GM10266 (cell line): ENCODE data around the gene KLHL4.
"Not testable (repeated sequence)": the region's sequence is repeated elsewhere in the genome, so short reads cannot be mapped to it uniquely, and the experiment has no call there.

Source experiments
- DNase-seq: peaks from one replicate; pipeline ENCODE4 v3.0.0; 2012; ENCODE audit errors: extremely low spot score
- TF ChIP-seq, protein P1 (sequence below): IDR thresholded peaks from 2 replicates; pipeline ENCODE4 v1.5.1; 2012; ENCODE audit warnings: mild to moderate bottlenecking, low read depth; ENCODE audit not compliant: control insufficient read depth, insufficient read depth; ENCODE audit errors: missing control alignments

The KLHL4 gene

DNA sequence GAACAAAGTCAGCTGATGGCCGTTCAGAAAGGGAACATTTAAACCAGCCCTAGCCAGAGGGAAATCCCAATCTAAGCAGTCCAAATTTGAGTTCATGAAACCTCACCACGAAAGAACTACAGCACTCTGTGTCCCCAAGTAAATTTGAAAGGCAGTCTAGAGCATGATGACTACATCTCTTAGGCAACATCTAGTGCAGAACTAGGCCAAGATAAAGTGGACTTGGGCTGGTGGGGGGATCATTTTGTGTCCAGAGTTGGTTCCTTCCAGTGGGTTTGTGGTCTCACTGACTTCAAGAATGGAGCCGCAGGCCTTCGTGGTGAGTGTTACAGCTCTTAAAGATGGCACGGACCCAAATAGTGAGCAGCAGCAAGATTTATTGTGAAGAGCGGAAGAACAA, 64.9 kb downstream of the KLHL4 start:
- DNase-seq, result no peak
- TF ChIP-seq, protein P1, sequence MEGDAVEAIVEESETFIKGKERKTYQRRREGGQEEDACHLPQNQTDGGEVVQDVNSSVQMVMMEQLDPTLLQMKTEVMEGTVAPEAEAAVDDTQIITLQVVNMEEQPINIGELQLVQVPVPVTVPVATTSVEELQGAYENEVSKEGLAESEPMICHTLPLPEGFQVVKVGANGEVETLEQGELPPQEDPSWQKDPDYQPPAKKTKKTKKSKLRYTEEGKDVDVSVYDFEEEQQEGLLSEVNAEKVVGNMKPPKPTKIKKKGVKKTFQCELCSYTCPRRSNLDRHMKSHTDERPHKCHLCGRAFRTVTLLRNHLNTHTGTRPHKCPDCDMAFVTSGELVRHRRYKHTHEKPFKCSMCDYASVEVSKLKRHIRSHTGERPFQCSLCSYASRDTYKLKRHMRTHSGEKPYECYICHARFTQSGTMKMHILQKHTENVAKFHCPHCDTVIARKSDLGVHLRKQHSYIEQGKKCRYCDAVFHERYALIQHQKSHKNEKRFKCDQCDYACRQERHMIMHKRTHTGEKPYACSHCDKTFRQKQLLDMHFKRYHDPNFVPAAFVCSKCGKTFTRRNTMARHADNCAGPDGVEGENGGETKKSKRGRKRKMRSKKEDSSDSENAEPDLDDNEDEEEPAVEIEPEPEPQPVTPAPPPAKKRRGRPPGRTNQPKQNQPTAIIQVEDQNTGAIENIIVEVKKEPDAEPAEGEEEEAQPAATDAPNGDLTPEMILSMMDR, result no peak

DNA sequence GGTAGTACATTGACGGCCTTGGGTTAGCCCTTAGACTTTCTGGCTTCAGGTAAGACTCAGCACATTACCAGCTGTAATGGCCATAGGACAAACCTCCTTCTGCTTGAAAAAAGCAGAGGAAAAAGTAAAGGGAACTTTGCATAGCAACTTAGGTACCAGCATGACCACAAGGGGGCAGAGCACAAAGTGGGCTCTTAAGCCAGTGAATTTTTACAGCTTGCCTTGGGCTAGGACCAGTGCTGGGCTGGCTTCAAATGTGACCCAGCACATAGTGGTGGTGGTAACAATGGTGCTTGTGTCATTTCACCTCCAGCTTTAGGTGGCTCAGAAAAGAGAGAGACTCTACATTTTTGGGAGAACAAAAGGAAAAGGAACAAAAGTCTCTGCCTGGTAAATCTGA, 66.1 kb downstream of the KLHL4 start:
- TF ChIP-seq, protein P1, result peak; percentile 4
- DNase-seq, result no peak

DNA sequence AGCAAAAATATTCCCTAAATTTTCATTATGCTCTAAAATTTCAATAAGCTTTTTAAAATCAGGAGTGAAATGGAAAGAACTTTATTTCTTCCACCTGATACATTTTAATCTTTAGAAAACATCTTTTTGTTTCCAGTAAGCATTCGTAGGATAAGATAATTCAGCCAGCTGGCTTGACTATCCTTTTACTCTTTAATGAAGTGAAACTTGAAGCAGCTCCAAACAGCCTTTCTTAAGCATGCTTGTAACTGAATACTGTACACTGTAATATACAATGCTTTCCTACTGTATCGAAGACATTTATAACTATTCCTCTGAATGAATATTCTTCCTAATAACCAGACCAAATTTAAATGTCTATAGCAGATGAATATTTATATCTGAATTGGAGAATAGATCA, 98.8 kb downstream of the KLHL4 start:
- TF ChIP-seq, protein P1, result no peak
- DNase-seq, result no peak

DNA sequence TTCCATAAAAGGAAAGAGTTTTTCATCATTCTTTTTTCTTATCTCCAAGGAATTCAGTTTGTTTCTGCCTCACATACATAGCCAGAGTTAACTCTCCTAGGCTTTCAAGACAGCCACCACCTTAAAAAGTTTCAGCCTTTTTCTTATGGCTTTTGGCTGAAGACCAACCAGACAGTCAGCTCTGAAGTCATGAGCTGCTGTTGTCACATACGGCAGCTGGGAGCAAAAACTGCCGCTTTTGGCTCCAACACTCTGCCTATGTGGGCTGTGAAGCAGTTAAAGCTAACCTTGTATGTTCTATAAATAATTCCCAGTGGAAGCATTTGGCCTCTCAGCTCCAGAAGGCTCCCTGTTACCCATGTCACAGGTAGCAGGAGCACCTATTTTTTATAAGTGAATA, 104.1 kb downstream of the KLHL4 start:
- TF ChIP-seq, protein P1, result no peak
- DNase-seq, result no peak

DNA sequence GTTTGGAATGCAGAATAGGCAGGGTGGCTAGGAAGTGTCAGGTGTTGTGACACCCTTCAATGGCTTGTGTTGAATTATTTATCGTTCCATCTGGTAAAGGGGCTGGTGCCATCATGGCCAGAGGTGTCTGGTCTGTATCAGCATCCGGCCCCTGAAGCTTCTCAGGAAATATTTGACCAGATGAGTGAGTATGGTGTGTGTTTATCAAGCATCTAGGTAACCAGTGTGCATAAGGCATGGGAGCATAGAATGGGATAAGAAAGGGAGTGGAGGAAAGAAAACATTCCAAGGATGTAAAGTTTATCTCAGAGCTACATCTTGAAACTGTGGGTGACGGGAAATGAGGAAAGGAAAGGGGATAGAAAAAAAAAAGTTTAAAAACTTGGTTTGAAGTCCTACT, 109.4 kb downstream of the KLHL4 start:
- TF ChIP-seq, protein P1, result no peak
- no peak for DNase-seq

DNA sequence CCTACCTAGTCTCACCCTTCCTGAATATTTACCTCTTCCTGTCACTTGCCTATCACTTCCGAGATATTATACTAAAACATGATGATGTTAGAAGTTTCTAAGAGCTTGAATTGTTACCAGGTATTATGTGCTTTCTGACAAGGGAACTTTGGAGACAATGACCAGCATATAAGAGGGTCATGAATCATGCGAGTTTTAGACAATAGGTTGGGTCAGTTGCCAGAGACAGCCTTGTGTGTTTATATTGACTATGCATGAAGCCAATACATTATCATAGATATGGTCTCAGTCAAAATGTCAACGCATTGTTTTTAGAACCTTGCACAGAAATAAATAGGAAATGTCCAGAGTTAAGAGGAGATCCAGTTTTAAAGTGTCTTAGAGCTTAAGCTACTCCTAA, 116.8 kb downstream of the KLHL4 start:
- no peak for DNase-seq
- TF ChIP-seq, protein P1, result no peak

DNA sequence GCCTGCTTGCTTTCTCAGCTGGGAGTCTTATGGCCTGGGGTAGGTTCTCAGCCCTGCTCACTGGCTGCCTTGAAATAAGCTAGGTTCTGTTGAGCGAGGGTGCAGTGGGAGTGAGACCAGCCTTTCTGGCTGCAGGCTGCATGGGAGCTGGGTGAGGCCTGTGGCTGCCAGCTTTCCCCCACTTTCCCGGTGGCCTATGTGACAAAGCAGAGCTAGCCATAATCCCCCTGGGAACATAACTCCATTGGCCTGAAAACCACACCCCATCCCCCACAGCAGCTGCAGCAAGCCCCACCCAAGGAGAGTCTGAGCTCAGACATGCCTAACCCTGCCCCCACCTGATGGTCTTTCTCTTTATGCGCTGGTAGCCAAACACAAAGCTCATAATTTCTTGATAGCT, 118.9 kb downstream of the KLHL4 start:
- no peak for DNase-seq
- TF ChIP-seq, protein P1, result no peak

DNA sequence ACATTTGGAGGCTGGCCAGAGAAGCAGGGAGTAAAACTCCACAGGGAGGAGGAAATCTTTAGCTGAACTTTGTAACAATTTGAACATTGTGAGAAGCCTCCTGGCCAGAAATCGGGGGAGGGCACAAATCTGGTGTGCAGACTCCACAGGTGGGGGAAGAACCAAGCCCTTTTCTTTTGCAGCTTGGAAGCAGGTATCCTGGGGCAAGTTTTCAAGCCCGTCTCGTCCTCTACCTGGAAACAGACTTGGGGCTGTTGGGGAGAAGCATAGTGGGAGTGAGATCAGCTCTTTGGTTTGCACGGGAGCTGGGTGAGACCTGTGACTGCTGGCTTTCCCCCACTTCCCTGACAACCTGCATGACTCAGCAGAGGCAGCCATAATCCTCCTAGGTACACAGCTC, 123.8 kb downstream of the KLHL4 start:
- not testable (repeated sequence) for DNase-seq
